Measurements from ENCODE around the gene SLC38A11. TPM values are rescaled to one million over a fixed set of nuclear protein-coding genes. Genes with fewer than 3 reads are reported as not detected.

SLC38A11 gene
- total and polyA plus RNA-seq, 10 of the 15 experiments (the other 5 are each of a cell fraction or from before 2014, with no cell fraction given): not detected

DNA sequence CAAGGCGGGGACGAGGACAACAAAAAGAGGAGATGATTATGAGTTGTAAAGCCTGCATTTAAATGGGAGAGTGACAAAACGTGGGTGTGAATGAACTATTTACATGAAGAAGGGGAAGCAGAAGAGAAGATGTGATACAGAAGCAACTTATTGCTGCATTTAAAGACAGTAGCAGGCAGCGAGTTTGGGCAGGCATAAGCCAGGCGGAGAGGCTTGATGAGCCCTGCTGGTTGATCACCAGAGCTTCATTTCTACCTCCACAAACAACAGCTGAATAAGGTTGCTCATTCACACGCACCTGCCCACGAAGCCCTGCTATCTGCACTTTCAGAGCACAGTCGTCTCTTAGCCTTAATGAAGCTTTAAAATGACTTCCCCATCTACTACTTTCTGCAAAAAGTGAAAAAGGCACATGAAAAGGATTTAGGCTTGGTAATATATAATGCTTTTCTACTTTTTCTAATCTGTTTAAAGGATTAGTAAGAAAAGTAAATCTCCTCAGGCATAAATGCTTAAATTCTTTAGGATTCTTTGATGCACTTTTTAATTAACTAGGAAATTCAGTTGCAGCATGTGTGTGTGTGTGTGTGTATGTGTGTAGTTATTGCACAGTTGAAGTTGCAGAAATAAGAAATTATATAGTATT is 3.1 kb downstream of the SLC38A11 start (continued):
- TF ChIP-seq, protein P1, sequence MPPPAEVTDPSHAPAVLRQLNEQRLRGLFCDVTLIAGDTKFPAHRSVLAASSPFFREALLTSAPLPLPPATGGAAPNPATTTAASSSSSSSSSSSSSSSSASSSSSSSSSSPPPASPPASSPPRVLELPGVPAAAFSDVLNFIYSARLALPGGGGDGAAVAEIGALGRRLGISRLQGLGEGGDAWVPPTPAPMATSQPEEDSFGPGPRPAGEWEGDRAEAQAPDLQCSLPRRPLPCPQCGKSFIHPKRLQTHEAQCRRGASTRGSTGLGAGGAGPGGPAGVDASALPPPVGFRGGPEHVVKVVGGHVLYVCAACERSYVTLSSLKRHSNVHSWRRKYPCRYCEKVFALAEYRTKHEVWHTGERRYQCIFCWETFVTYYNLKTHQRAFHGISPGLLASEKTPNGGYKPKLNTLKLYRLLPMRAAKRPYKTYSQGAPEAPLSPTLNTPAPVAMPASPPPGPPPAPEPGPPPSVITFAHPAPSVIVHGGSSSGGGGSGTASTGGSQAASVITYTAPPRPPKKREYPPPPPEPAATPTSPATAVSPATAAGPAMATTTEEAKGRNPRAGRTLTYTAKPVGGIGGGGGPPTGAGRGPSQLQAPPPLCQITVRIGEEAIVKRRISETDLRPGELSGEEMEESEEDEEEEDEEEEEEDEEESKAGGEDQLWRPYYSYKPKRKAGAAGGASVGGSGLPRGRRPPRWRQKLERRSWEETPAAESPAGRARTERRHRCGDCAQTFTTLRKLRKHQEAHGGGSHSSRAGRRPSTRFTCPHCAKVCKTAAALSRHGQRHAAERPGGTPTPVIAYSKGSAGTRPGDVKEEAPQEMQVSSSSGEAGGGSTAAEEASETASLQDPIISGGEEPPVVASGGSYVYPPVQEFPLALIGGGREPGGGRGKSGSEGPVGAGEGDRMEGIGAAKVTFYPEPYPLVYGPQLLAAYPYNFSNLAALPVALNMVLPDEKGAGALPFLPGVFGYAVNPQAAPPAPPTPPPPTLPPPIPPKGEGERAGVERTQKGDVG (CRISPR knock-in tag; IDR thresholded peaks at IDR 0.05): no peak
- TF ChIP-seq KAT2A (conservative IDR thresholded peaks at IDR 0.05; ENCODE audit: control insufficient read depth, low read depth, low read length): no peak
- no peak for TF ChIP-seq RAD51 (IDR thresholded peaks at IDR 0.05)

DNA sequence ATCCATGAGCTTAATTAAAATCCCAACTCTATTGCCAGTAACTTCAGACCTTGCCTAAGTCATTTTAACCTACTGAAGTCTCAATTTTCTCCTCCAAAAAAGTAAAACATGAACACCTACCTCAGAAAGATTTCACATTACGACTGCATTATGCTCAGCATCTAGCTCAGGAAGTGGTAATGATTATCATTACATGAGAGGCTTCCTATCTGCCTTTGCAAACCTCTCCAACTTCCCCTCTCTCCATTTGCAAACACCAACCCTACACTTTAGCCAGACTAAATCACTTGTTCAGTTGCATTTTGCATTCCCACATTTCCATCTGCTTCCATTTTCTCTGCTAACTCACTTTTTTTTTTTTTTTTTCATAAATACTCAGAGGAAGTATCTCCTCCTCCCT is 6.8 kb downstream of the SLC38A11 start:
- ChIA-PET CTCF (no interaction called here), POLR2A (no interaction called here), RAD21 (ENCODE audit: unreplicated experiment) (no interaction called here), SMC1A (ENCODE audit: uncharacterized antibody, unreplicated experiment) (no interaction called here)
- no peak overlapping the region for H3K9ac ChIP-seq (ENCODE audit: control insufficient read depth, insufficient read depth, low read length)
- no peak overlapping the region for H3K4me3 ChIP-seq
- no peak overlapping the region for H3K27ac ChIP-seq (ENCODE audit: control insufficient read depth, insufficient read depth)
- H3K79me2 ChIP-seq (ENCODE audit: control insufficient read depth, insufficient read depth, low read length): no peaks in the 10 kb centered on the region
- no peaks in the 10 kb centered on the region for H3K27me3 ChIP-seq (replicated peaks in 1 of 2; ENCODE audit: control insufficient read depth in 2 of 2, insufficient read depth in 2 of 2, low read length in 1 of 2)
- no peaks in the 10 kb centered on the region for H3K9me3 ChIP-seq (replicated peaks; ENCODE audit: control insufficient read depth, insufficient read depth, low read length)
- no peak overlapping the region for H3K4me2 ChIP-seq (ENCODE audit: control insufficient read depth, insufficient read depth)
- no peak for DNase-seq (ENCODE audit: low read depth, low spot score)
- no peaks in the 10 kb centered on the region for H4K20me1 ChIP-seq (ENCODE audit: control insufficient read depth, insufficient read depth)
- intact Hi-C loops (cut with micrococcal nuclease; ENCODE audit: unreplicated experiment) (no loop called here), in situ Hi-C loops (cut with MboI) (no loop called here)
- H2AFZ ChIP-seq (ENCODE audit: control insufficient read depth, low read depth, low read length): no peak overlapping the region
- FAIRE-seq: no peak
- H3K4me1 ChIP-seq (ENCODE audit: control insufficient read depth, insufficient read depth, low read length): no peaks in the 10 kb centered on the region
- BruUV-seq (replicated peaks): no TSS peak
- H3K36me3 ChIP-seq (ENCODE audit: control insufficient read depth in 2 of 2, insufficient read depth in 2 of 2, low read length in 1 of 2): no peaks in the 10 kb centered on the region
- no peak for ATAC-seq
- 0% methylated on average over 1 of the region's 1 CpG for WGBS (ENCODE audit: insufficient coverage, insufficient replicate concordance, low lambda C conversion rate, missing lambda C conversion rate)
- TF ChIP-seq CUX1 (IDR thresholded peaks at IDR 0.05; ENCODE audit: insufficient replicate concordance, low read depth, low read length) (no peak), MEF2A (IDR thresholded peaks at IDR 0.05; ENCODE audit: insufficient read depth, low read depth, low read length) (no peak), EGR1 (IDR thresholded peaks at IDR 0.05; ENCODE audit: borderline replicate concordance in 1 of 2, low read depth in 2 of 2, low read length in 2 of 2) (no peak), KDM1A (IDR thresholded peaks at IDR 0.05; ENCODE audit: borderline replicate concordance) (no peak), NFYB (IDR thresholded peaks at IDR 0.05; ENCODE audit: insufficient read depth, low read depth, low read length) (no peak), SMARCA5 (IDR thresholded peaks at IDR 0.05) (no peak)
- TF ChIP-seq, protein P2, sequence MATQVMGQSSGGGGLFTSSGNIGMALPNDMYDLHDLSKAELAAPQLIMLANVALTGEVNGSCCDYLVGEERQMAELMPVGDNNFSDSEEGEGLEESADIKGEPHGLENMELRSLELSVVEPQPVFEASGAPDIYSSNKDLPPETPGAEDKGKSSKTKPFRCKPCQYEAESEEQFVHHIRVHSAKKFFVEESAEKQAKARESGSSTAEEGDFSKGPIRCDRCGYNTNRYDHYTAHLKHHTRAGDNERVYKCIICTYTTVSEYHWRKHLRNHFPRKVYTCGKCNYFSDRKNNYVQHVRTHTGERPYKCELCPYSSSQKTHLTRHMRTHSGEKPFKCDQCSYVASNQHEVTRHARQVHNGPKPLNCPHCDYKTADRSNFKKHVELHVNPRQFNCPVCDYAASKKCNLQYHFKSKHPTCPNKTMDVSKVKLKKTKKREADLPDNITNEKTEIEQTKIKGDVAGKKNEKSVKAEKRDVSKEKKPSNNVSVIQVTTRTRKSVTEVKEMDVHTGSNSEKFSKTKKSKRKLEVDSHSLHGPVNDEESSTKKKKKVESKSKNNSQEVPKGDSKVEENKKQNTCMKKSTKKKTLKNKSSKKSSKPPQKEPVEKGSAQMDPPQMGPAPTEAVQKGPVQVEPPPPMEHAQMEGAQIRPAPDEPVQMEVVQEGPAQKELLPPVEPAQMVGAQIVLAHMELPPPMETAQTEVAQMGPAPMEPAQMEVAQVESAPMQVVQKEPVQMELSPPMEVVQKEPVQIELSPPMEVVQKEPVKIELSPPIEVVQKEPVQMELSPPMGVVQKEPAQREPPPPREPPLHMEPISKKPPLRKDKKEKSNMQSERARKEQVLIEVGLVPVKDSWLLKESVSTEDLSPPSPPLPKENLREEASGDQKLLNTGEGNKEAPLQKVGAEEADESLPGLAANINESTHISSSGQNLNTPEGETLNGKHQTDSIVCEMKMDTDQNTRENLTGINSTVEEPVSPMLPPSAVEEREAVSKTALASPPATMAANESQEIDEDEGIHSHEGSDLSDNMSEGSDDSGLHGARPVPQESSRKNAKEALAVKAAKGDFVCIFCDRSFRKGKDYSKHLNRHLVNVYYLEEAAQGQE (IDR thresholded peaks at IDR 0.05; ENCODE audit: low read depth, low read length): no peak
